Measurements from ENCODE around the gene UMODL1. TPM values are rescaled to one million over a fixed set of nuclear protein-coding genes. Genes with fewer than 3 reads are reported as not detected.

Gene UMODL1
- polyA plus RNA-seq, 3 donors, result not detected

DNA sequence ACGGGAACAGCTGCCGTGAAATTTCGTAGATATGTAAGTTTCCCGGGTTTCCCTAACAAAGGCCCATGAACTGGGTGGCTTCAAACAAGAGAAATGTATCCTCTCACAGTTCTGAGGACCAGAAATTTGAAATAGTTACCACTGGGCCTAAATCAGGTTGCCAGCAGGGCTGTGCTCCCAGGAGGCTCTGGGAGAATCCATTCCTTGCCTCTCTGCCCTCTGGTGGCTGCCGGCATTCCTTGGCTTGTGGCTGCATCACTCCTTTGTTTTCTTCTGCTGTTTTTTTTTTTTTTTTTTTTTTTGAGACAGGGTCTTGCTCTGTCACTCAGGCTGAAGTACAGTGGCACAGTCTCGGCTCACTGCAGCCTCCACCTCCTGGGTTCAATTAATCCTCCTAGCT lies 23.7 kb downstream of the UMODL1 start:
- H3K4me1 ChIP-seq (ENCODE audit: control insufficient read depth in 1 of 2, insufficient read depth in 2 of 2, low read length in 2 of 2), result peaks cover 12 to 14% of the 10 kb centered on the region in 2 donors
- 100% methylated on average over 3 of the region's 6 CpGs for WGBS (ENCODE audit: insufficient coverage)
- TF ChIP-seq, protein P1, sequence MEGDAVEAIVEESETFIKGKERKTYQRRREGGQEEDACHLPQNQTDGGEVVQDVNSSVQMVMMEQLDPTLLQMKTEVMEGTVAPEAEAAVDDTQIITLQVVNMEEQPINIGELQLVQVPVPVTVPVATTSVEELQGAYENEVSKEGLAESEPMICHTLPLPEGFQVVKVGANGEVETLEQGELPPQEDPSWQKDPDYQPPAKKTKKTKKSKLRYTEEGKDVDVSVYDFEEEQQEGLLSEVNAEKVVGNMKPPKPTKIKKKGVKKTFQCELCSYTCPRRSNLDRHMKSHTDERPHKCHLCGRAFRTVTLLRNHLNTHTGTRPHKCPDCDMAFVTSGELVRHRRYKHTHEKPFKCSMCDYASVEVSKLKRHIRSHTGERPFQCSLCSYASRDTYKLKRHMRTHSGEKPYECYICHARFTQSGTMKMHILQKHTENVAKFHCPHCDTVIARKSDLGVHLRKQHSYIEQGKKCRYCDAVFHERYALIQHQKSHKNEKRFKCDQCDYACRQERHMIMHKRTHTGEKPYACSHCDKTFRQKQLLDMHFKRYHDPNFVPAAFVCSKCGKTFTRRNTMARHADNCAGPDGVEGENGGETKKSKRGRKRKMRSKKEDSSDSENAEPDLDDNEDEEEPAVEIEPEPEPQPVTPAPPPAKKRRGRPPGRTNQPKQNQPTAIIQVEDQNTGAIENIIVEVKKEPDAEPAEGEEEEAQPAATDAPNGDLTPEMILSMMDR (IDR thresholded peaks at IDR 0.05), result no peak
- intact Hi-C loops (cut with micrococcal nuclease), result loop anchor here (5.0 kb wide), 2 partner anchors 33 to 83 kb away; partner anchors contain the start of gene ZBTB21 (in 1 of the 2)
- H3K4me3 ChIP-seq (replicated peaks in 1 of 3; ENCODE audit: low read depth in 2 of 3, low read length in 3 of 3), result no peak overlapping the region
- no peak overlapping the region for H3K9ac ChIP-seq (ENCODE audit: insufficient read depth, low read length, poor library complexity, severe bottlenecking)
- no peaks in the 10 kb centered on the region for H3K27me3 ChIP-seq (ENCODE audit: control insufficient read depth in 2 of 2, insufficient read depth in 2 of 2, low read length in 2 of 2)
- H3K4me3 Mint-ChIP-seq, result no peak overlapping the region
- peaks cover 0 to 9% (median 5%) of the 10 kb centered on the region in 7 donors for H3K9me3 Mint-ChIP-seq
- H3K79me2 ChIP-seq (ENCODE audit: insufficient read depth, low read length), result no peaks in the 10 kb centered on the region
- no peak overlapping the region for H3K27ac ChIP-seq (ENCODE audit: low read depth in 1 of 2, low read length in 2 of 2)
- no peak overlapping the region for H2AFZ ChIP-seq (ENCODE audit: insufficient read depth, low read depth, low read length, poor library complexity, severe bottlenecking)
- no peaks in the 10 kb centered on the region for H3K36me3 ChIP-seq (replicated peaks in 1 of 2; ENCODE audit: control insufficient read depth in 1 of 2, insufficient read depth in 2 of 2, low read length in 2 of 2)
- peak overlapping the region in 1 of 7 donors; percentile 18 for H3K27ac Mint-ChIP-seq
- H3K27me3 Mint-ChIP-seq (ENCODE audit: low read depth in 3 of 3), result peaks cover 2 to 8% (median 6%) of the 10 kb centered on the region in 3 donors
- H3K9me3 ChIP-seq (replicated peaks in 1 of 2; ENCODE audit: control insufficient read depth in 1 of 2, insufficient read depth in 1 of 2, low read length in 2 of 2), result peaks cover 0 to 8% of the 10 kb centered on the region in 2 donors
- no peak for DNase-seq
- H4K20me1 ChIP-seq (ENCODE audit: insufficient read depth, low read length), result no peaks in the 10 kb centered on the region
- no peak overlapping the region for H3K4me2 ChIP-seq (replicated peaks; ENCODE audit: extremely low read depth, low read length, poor library complexity, severe bottlenecking)
- H3K36me3 Mint-ChIP-seq, result no peaks in the 10 kb centered on the region
- H3K4me1 Mint-ChIP-seq, result peaks cover 18% of the 10 kb centered on the region

GRCh38 chr21:42095581-42095980 lies 24.5 kb downstream of the UMODL1 start:
- intact Hi-C loops (cut with micrococcal nuclease), result loop anchor here (5.0 kb wide), 2 partner anchors 33 to 83 kb away; partner anchors contain the start of gene ZBTB21 (in 1 of the 2)
- Histone ChIP-seq H2AFZ (ENCODE audit: insufficient read depth, low read depth, low read length, poor library complexity, severe bottlenecking) (no peak overlapping the region), H3K36me3 (replicated peaks in 1 of 2; ENCODE audit: control insufficient read depth in 1 of 2, insufficient read depth in 2 of 2, low read length in 2 of 2) (no peaks in the 10 kb centered on the region), H3K4me3 (replicated peaks in 1 of 3; ENCODE audit: low read depth in 2 of 3, low read length in 3 of 3) (no peak overlapping the region), H3K9me3 (replicated peaks in 1 of 2; ENCODE audit: control insufficient read depth in 1 of 2, insufficient read depth in 1 of 2, low read length in 2 of 2) (peaks cover 0 to 8% of the 10 kb centered on the region in 2 donors), H3K4me2 (replicated peaks; ENCODE audit: extremely low read depth, low read length, poor library complexity, severe bottlenecking) (no peak overlapping the region), H4K20me1 (ENCODE audit: insufficient read depth, low read length) (no peaks in the 10 kb centered on the region), H3K27ac (ENCODE audit: low read depth in 1 of 2, low read length in 2 of 2) (no peak overlapping the region), H3K4me1 (ENCODE audit: control insufficient read depth in 1 of 2, insufficient read depth in 2 of 2, low read length in 2 of 2) (peaks cover 12 to 14% of the 10 kb centered on the region in 2 donors), H3K27me3 (ENCODE audit: control insufficient read depth in 2 of 2, insufficient read depth in 2 of 2, low read length in 2 of 2) (no peaks in the 10 kb centered on the region), H3K79me2 (ENCODE audit: insufficient read depth, low read length) (no peaks in the 10 kb centered on the region), H3K9ac (ENCODE audit: insufficient read depth, low read length, poor library complexity, severe bottlenecking) (no peak overlapping the region)
- Mint-ChIP-seq H3K4me3 (no peak overlapping the region), H3K27ac (no peak overlapping the region), H3K36me3 (no peaks in the 10 kb centered on the region), H3K4me1 (peaks cover 18% of the 10 kb centered on the region), H3K9me3 (peaks cover 0 to 9% (median 5%) of the 10 kb centered on the region in 7 donors), H3K27me3 (ENCODE audit: low read depth in 3 of 3) (peaks cover 2 to 8% (median 6%) of the 10 kb centered on the region in 3 donors)
- DNase-seq, result no peak
- WGBS (ENCODE audit: insufficient coverage), result 100% methylated on average over 1 of the region's 2 CpGs
- TF ChIP-seq, protein P1 (IDR thresholded peaks at IDR 0.05), result no peak
